HG02642 (cell line): ENCODE measurements around the gene CSAD.

ENCODE experiments used
- ATAC-seq: cut with Tn5 transposase; IDR thresholded peaks from one replicate; pipeline ENCODE4 v1.9.1; 2021; ENCODE audit warnings: mild to moderate bottlenecking; ENCODE audit not compliant: unreplicated experiment, poor library complexity

The CSAD gene

DNA sequence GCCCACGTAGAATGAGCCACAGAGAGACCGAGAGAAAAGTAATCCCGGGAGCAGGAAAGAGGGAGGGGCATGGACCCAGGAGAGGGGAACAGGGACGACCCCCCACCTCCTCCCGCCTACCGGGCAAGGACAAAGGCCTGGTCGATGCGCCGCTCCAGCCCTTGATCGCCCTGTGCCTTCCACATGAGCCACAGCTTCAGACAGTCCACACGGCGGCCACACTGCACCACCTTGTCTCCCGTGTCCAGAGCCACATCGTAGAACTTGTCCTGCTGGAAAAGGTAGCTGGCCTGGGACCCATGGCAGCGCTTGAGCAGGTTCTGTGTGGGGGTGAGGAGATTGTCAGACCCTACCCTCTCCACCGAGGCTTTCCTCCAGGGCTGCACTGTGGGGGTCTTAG, 20.7 kb downstream of the CSAD start:
- ATAC-seq = no peak

DNA sequence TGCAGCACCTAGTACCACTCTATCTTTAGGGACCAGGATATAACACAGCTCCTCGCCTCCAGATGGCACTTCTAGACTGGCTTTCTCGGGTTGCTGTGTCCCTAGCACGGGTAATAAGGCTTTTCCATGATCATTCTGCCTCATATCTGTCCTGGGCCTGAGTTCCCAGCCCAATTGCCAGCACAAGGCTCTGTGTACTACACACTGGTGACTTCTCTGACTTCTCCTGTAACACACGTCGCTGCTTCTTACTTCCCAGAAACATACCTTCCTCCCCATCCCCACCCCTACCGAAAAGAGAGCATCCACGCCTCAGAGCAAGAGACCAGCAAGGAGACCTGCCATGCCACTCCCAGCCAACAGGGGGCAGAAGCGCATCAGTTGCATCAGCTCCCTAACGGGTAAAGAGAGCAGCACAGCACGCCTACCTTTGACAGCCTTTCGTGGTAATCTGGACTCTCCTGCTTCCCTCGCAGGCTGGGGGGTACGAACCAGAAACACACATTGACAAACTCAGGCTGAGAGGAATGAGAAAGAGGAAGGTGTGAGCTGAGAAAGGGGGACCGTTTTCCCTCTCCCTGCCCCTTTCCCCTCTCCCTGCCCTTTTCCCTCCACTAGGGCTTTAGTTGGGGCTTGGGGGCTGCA, 21.4 kb downstream of the CSAD start:
- peak; percentile 80 for ATAC-seq

DNA sequence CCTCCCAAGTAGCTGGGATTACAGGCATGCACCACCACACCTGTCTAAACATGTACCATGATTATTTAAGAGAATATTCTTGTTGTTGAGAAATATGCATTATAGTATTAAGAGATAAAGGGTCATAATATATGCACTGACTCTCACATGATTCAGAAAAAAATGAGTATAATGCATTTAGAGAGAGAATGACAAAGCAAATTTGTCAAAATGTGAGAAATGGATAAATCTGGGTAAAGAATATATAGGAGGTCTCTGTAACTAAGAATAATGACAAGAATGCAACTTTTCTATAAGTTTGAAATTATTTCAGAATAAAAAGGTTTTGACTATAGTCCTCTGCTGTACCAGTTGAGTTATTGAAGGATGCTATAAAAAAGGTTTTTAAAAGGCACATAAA, 28.3 kb downstream of the CSAD start:
- ATAC-seq = no peak

DNA sequence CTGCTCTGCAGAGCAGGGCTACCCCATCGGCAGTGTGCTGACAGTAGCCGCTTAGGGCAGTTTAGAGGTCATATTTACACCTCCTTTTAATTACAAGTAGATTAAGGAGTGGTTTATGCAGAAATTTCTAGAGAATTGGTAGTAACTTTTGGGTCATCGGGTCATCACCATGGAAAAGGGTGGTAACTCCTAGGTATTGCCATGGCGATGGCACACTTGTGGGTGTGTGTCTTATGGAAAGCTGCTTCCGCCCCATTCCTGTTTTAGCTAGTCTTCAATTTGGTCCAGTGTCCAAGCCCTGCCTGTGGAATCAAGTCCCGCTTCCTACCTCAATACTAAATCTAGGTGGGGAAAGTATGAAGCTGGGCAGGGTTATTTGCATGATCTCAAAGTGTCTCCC, 29.7 kb downstream of the CSAD start:
- no peak for ATAC-seq

DNA sequence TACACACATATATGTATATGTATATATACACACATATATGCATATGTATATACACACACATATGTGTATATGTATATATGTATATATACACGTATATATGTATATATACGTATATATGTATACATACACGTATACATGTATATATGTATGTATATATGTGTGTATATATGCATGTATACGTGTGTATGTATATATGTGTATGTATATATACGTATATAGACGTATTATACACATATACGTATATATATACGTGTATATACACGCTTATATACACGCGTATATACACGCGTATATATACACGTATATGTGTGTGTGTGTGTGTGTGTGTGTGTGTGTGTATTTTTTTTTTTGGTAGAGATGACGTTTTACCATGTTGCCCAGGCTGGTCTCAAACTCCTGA, 33.1 kb downstream of the CSAD start:
- no peak for ATAC-seq

- ATAC-seq = no peak
Measured at GRCh38 chr12:53147181-53147580, 33.5 kb downstream of the CSAD start.

DNA sequence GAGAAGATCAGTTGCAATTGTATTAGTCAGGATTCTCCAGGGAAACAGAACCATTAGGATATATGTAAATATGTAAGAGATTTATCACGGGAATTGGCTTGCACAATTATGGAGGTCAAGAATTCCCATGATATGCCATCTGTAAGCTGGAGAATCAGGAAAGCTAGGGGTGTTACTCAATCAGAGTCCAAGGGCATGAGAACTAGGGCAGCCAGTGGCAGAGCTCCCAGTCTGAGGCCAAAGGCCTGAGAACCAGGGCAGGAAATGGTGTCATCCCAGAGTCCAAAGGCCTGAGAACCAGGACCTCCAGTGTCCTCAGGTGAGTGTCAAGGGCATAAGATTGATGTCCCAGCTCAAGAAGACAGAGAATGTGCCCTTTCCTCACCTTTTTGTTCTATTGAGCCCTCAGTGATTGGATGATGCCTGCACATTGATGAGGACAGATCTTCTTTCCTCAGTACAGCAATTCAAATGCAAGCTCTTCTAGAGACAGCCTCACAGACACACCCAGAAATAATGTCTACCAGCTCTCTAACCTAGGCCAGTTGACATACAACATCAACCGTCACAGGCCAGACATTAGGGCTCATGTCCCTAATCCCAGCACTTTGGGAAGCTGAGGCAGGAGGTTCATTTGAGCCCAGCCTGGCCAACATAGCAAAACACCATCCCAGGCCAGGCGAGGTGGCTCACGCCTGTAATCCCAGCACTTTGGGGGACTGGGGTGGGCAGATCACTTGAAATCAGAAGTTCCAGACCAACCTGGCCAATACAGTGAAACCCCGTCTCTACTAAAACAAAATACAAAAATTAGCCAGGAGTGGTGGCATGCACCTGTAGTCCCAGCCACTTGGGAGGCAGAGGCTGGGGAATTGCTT, 35.1 kb downstream of the CSAD start:
- ATAC-seq = no peak

DNA sequence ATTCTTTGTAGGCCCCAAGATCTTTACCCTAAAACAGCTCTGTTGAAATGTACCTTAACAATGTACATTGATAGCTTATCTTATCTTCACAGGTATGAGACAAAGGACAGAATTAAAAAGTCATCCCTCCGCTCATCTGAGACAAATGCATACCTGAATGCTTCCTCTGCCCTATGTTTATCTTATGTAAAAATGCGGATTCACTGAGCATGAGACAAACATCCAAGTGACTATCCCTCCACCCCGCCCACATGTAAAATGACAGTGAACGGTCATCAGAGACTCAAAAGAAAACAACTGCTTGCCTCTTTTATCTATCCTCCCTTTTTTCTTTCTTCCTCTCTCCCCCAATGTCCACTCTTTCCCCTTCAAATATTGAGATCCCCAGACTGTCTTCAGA, 37.4 kb downstream of the CSAD start:
- ATAC-seq = no peak

DNA sequence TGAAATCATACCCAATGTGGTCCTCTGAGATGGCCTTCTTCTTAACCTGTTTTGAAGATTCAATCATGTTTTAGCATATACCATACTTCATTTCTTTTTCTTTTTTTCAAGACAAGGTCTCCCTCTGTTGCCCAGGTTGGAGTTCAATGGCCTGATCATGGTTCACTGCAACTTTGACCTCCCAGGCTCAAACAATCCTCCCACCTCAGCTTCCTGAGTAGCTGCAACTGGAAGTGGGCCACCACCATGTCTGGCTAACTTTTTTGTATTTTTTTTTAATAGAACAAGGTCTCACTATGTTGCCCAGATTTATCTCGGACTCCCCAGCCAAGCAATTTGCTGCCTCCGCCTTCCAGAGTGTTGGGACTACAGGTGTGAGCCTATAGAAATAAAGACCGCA, 47.0 kb downstream of the CSAD start:
- no peak for ATAC-seq

GRCh38 chr12:53131844-53132243, 48.9 kb downstream of the CSAD start:
- no peak for ATAC-seq

GRCh38 chr12:53128780-53129569, 51.8 kb downstream of the CSAD start:
- no peak for ATAC-seq

DNA sequence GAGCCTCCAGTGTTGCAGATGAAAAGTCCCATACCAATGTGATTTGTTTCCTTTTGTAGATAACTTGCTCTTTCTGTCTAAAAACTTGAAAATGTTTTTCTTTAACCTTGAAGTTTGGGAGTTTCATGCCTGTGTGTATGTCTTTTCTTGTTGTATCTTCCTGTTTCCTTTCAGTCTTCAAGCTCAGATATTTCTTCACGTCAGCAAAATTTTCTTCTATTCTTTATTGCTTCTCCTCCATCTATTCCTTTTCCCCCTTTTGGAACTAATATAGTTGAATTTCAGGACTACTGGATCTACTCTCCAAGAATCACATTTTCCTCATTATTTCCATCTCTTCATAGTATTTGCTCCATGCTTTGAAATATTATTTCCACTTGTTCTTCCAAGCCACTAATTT, 53.6 kb downstream of the CSAD start:
- ATAC-seq = no peak

GRCh38 chr12:53124352-53124723, 56.4 kb downstream of the CSAD start:
- ATAC-seq = no peak

- no peak for ATAC-seq
Measured at GRCh38 chr12:53123578-53124351, 57.0 kb downstream of the CSAD start.

DNA sequence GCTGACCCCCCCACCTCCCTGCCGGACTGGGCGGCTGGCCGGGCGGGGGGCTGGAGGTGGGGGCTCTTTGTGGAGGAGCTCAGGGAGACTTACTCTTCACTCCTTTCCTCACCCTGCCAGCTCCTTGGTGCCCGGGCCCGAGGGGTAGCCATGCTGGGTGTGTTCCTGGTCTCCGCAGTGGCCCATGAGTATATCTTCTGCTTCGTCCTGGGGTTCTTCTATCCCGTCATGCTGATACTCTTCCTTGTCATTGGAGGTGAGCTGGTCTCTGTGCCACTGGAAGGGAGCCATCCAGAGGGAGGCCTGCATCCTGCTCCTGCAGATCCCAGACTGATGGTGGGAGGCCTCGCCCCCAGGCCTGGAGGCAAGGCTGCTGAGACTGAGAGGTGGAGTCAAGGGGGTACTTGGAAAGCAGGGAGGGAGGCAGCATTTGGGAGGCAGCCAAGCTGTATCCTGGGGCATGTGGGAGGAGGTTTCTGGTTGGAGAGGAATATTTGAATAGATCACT, 57.7 kb downstream of the CSAD start:
- no peak for ATAC-seq

DNA sequence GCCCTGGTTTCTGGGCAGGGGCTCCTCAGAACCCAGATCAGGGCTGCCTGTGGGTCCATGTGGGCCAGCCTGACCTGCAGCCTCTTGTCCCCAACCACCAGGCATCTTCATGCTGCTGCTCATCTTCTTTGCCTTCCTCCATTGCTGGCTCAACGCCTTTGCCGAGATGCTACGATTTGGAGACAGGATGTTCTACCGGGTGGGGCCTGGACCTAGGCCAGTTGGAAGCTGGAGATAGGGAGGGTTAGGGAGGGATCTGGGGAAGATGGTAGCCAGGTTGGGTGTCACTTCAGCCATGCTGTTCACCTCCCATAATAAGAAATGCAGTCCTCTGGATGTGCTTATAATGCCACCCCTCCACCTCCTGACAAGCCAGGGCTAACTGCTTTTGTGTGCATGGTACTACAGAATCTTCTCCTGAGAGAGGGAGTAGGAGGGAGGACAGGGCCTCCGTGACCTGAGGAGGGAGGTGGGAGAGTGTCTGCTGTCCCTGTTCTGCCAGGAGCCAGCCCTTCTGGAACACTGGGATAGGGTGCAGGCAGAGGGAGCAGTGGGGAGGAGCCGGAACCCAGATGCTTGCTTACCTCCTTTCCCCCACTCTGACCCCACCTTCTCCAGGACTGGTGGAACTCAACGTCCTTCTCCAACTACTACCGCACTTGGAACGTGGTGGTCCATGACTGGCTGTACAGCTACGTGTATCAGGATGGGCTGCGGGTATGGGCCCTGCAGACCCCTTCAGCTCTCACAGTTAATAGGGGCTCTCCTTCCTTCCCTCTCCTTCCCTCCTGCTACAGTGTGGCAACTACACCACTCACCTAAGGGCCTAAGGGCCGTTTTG, 59.8 kb downstream of the CSAD start:
- no peak for ATAC-seq

- no peak for ATAC-seq
Measured at GRCh38 chr12:53118751-53119300, 61.9 kb downstream of the CSAD start.

GRCh38 chr12:53115891-53116648, 64.7 kb downstream of the CSAD start:
- no peak for ATAC-seq
